WTC11 (cell line): Measurements from ENCODE around the gene TMEM178A. TPM values are rescaled to one million over a fixed set of nuclear protein-coding genes. Genes with fewer than 3 reads are reported as not detected.

Experiments
- ATAC-seq: fragments of 200-7000 bp; cut with Tn5 transposase; 2 replicates; pipeline ENCODE4 v1.10.0; 2021; ENCODE audit warnings: mild to moderate bottlenecking, moderate library complexity
- CTCF ChIA-PET: fragments of 300-600 bp; sonication (Branson Sonifier 250); formaldehyde crosslinking; loops from one replicate; lab custom pipeline; 2021; ENCODE audit warnings: antibody characterized with exemption; lab: Charles Lee
- POLR2A ChIA-PET: fragments of 350-600 bp; sonication (Branson Sonifier 250); formaldehyde crosslinking; loops from one replicate; lab custom pipeline; 2021; ENCODE audit warnings: antibody characterized with exemption; lab: Charles Lee
- DNase-seq: peaks from one replicate; pipeline ENCODE4 v3.0.0; 2021; ENCODE audit warnings: low spot score
- H3K27ac Mint-ChIP-seq: 2 replicates; pipeline ENCODE4 v1.8.0; 2021; ENCODE audit warnings: mixed read lengths
- H3K27me3 Mint-ChIP-seq: 2 replicates; pipeline ENCODE4 v1.8.0; 2021; ENCODE audit warnings: low read depth, mild to moderate bottlenecking, moderate library complexity, mixed read lengths
- H3K36me3 Mint-ChIP-seq: 2 replicates; pipeline ENCODE4 v1.8.0; 2021; ENCODE audit warnings: mixed read lengths
- H3K4me1 Mint-ChIP-seq: 2 replicates; pipeline ENCODE4 v1.8.0; 2022; ENCODE audit warnings: mixed read lengths
- H3K4me3 Mint-ChIP-seq: 2 replicates; pipeline ENCODE4 v1.8.0; 2021; ENCODE audit warnings: mild to moderate bottlenecking, moderate library complexity, mixed read lengths
- H3K9me3 Mint-ChIP-seq: 2 replicates; pipeline ENCODE4 v1.8.0; 2021; ENCODE audit warnings: mixed read lengths
- ARID4B ChIP-seq: sonication (generic); formaldehyde crosslinking; IDR thresholded peaks from 2 replicates; pipeline ENCODE4 v1.8.0; 2023; ENCODE audit warnings: missing genetic modification reagents, mild to moderate bottlenecking, borderline replicate concordance
- CREM ChIP-seq: sonication (generic); formaldehyde crosslinking; IDR thresholded peaks from 2 replicates; pipeline ENCODE4 v1.8.1; 2022; ENCODE audit warnings: mild to moderate bottlenecking, missing genetic modification reagents, moderate library complexity
- CTCF ChIP-seq: fragments of 200-600 bp; IDR thresholded peaks from 2 replicates; pipeline ENCODE4 v1.8.0; 2022; ENCODE audit warnings: antibody characterized with exemption
- ESRRA ChIP-seq: sonication (generic); formaldehyde crosslinking; IDR thresholded peaks from 2 replicates; pipeline ENCODE4 v1.8.1; 2022; ENCODE audit warnings: mild to moderate bottlenecking, missing genetic modification reagents, borderline replicate concordance
- FOXP1 ChIP-seq: sonication (generic); formaldehyde crosslinking; IDR thresholded peaks from 2 replicates; pipeline ENCODE4 v1.8.0; 2022; ENCODE audit warnings: missing genetic modification reagents, mild to moderate bottlenecking, moderate library complexity, borderline replicate concordance
- GABPB1 ChIP-seq: sonication (generic); formaldehyde crosslinking; IDR thresholded peaks from 2 replicates; pipeline ENCODE4 v1.8.1; 2023; ENCODE audit warnings: mild to moderate bottlenecking, missing genetic modification reagents
- GTF2I ChIP-seq: fragments of 250-450 bp; sonication (Bioruptor Pico); conservative IDR thresholded peaks from 2 replicates; pipeline ENCODE4 v1.4.0; 2021; ENCODE audit warnings: mild to moderate bottlenecking
- HMGXB4 ChIP-seq: sonication (generic); formaldehyde crosslinking; IDR thresholded peaks from 2 replicates; pipeline ENCODE4 v1.8.1; 2023; ENCODE audit warnings: mild to moderate bottlenecking, moderate library complexity, missing genetic modification reagents
- IRF2 ChIP-seq: sonication (generic); formaldehyde crosslinking; IDR thresholded peaks from 2 replicates; pipeline ENCODE4 v1.8.0; 2022; ENCODE audit warnings: low read depth, missing genetic modification reagents, borderline replicate concordance
- PREB ChIP-seq: sonication (generic); formaldehyde crosslinking; IDR thresholded peaks from 2 replicates; pipeline ENCODE4 v1.8.1; 2022; ENCODE audit warnings: mild to moderate bottlenecking, missing genetic modification reagents, moderate library complexity, borderline replicate concordance
- PRRX2 ChIP-seq: fragments of 250-450 bp; sonication (Bioruptor Pico); IDR thresholded peaks from 2 replicates; pipeline ENCODE4 v1.8.0; 2021; ENCODE audit warnings: mild to moderate bottlenecking
- SOX15 ChIP-seq: fragments of 250-450 bp; sonication (Bioruptor Pico); IDR thresholded peaks from 2 replicates; pipeline ENCODE4 v1.9.0; 2021; ENCODE audit warnings: mild to moderate bottlenecking
- ZNF121 ChIP-seq: sonication (generic); formaldehyde crosslinking; IDR thresholded peaks from 2 replicates; pipeline ENCODE4 v1.8.0; 2023; ENCODE audit warnings: missing genetic modification reagents
- ZNF138 ChIP-seq: sonication (generic); formaldehyde crosslinking; conservative IDR thresholded peaks from 2 replicates; pipeline ENCODE4 v1.8.1; 2022; ENCODE audit warnings: mild to moderate bottlenecking, moderate library complexity, missing genetic modification reagents
- total RNA-seq: library from RNA; stranded (reverse); gene quantifications from 3 replicates; pipeline ENCODE4 v1.2.3, GENCODE V29; 2021

TMEM178A gene
- total RNA-seq, 1 experiment from 2014 or later, result 14.5 TPM

- TF ChIP-seq ARID4B (CRISPR knock-in tag) (no peak), GTF2I (no peak), CREM (CRISPR knock-in tag) (no peak), ESRRA (CRISPR knock-in tag) (no peak)
- Mint-ChIP-seq H3K36me3 (peaks cover 32% of the 10 kb centered on the region), H3K27ac (no peak overlapping the region), H3K9me3 (peaks cover 31% of the 10 kb centered on the region), H3K4me3 (no peak overlapping the region), H3K4me1 (peaks cover 5% of the 10 kb centered on the region; the same call in 1 of the 2 replicates), H3K27me3 (peaks cover 4% of the 10 kb centered on the region; the same call in 1 of the 2 replicates)
- no peak for ATAC-seq
- ChIA-PET CTCF (no interaction called here), POLR2A (no interaction called here)
- no peak for DNase-seq
Measured at GRCh38 chr2:39701137-39701536, 35.4 kb downstream of the TMEM178A start.

GRCh38 chr2:39703181-39703872, 37.6 kb downstream of the TMEM178A start:
- peaks cover 38% of the 10 kb centered on the region for H3K36me3 Mint-ChIP-seq
- no peak for ATAC-seq

GRCh38 chr2:39704540-39704939, 38.8 kb downstream of the TMEM178A start:
- ATAC-seq, result no peak
- DNase-seq, result no peak
- ChIA-PET POLR2A (no interaction called here), CTCF (no interaction called here)
- Mint-ChIP-seq H3K36me3 (peaks cover 35% of the 10 kb centered on the region), H3K27me3 (peaks cover 4% of the 10 kb centered on the region; the same call in 1 of the 2 replicates), H3K4me1 (no peaks in the 10 kb centered on the region), H3K27ac (no peak overlapping the region), H3K4me3 (no peak overlapping the region), H3K9me3 (peaks cover 32% of the 10 kb centered on the region)
- no peak for TF ChIP-seq FOXP1
- no peak for TF ChIP-seq GABPB1 (CRISPR knock-in tag)
- no peak for TF ChIP-seq PRRX2
- TF ChIP-seq ZNF121 (CRISPR knock-in tag), result no peak
- no peak for TF ChIP-seq ESRRA (CRISPR knock-in tag)
- TF ChIP-seq PREB (CRISPR knock-in tag), result no peak
- no peak for TF ChIP-seq CTCF
- no peak for TF ChIP-seq ARID4B (CRISPR knock-in tag)
- TF ChIP-seq IRF2 (CRISPR knock-in tag), result no peak
- TF ChIP-seq SOX15 (CRISPR knock-in tag), result no peak

More at GRCh38 chr2:39703181-39703872, 37.6 kb downstream of the TMEM178A start:
- CTCF ChIA-PET, result no interaction called here
- DNase-seq, result no peak
- peaks cover 4% of the 10 kb centered on the region; the same call in 1 of the 2 replicates for H3K27me3 Mint-ChIP-seq
- 0 out of 2 replicates have a peak, but pooled peaks cover 3% of the 10 kb centered on the region for H3K4me1 Mint-ChIP-seq
- no peak overlapping the region for H3K27ac Mint-ChIP-seq
- H3K9me3 Mint-ChIP-seq, result peaks cover 36% of the 10 kb centered on the region
- no peak for TF ChIP-seq ZNF138 (CRISPR knock-in tag)
- TF ChIP-seq HMGXB4 (CRISPR knock-in tag), result no peak
- POLR2A ChIA-PET, result no interaction called here
- no peak overlapping the region for H3K4me3 Mint-ChIP-seq
